CD4-positive, alpha-beta T cell treated with Interleukin-21 for 1 hour (primary cell): ENCODE measurements around the gene IMPG2.
"Not testable (repeated sequence)": the region's sequence is repeated elsewhere in the genome, so short reads cannot be mapped to it uniquely, and the experiment has no call there.

Source experiments
- DNase-seq: peaks from one replicate; pipeline ENCODE4 v3.0.0-alpha.2; 2020

IMPG2 gene

GRCh38 chr3:101320475-101320874 is at the start of gene IMPG2:
Gene IMPG2, minus strand, starts transcription at chr3:101320575. Its CDS starts 203 bp downstream, at chr3:101320372.
- DNase-seq: no peak

- no peak for DNase-seq
Measured at GRCh38 chr3:101362406-101362805, 42.0 kb upstream of the IMPG2 start.

- DNase-seq: no peak
Measured at GRCh38 chr3:101351829-101352228, 31.5 kb upstream of the IMPG2 start.

GRCh38 chr3:101340591-101340990 is 20.2 kb upstream of the IMPG2 start:
- DNase-seq: no peak

- no peak for DNase-seq
Measured at GRCh38 chr3:101333883-101334282, 13.5 kb upstream of the IMPG2 start.

- DNase-seq: no peak
Measured at GRCh38 chr3:101329016-101329673, 8.8 kb upstream of the IMPG2 start.

- no peak for DNase-seq
Measured at GRCh38 chr3:101325393-101326134, 5.2 kb upstream of the IMPG2 start.

- DNase-seq: no peak
Measured at GRCh38 chr3:101319531-101319930, 844 bp downstream of the IMPG2 start.

GRCh38 chr3:101312545-101312944 is 7.8 kb downstream of the IMPG2 start:
- DNase-seq: no peak

GRCh38 chr3:101311676-101312075 is 8.7 kb downstream of the IMPG2 start:
- DNase-seq: no peak

GRCh38 chr3:101310978-101311375 is 9.4 kb downstream of the IMPG2 start:
- DNase-seq: no peak

GRCh38 chr3:101308147-101308772 is 12.1 kb downstream of the IMPG2 start:
- not testable (repeated sequence) for DNase-seq

- no peak for DNase-seq
Measured at GRCh38 chr3:101303836-101304235, 16.5 kb downstream of the IMPG2 start.

- no peak for DNase-seq
Measured at GRCh38 chr3:101303089-101303731, 17.2 kb downstream of the IMPG2 start.

- no peak for DNase-seq
Measured at GRCh38 chr3:101300073-101300472, 20.3 kb downstream of the IMPG2 start.

- DNase-seq: no peak
Measured at GRCh38 chr3:101292027-101292426, 28.3 kb downstream of the IMPG2 start.

- DNase-seq: no peak
Measured at GRCh38 chr3:101288294-101288693, 32.1 kb downstream of the IMPG2 start.

- DNase-seq: no peak
Measured at GRCh38 chr3:101284757-101285156, 35.6 kb downstream of the IMPG2 start.

GRCh38 chr3:101281521-101282030 is 38.8 kb downstream of the IMPG2 start:
- no peak for DNase-seq

- no peak for DNase-seq
Measured at GRCh38 chr3:101279765-101280385, 40.5 kb downstream of the IMPG2 start.

GRCh38 chr3:101279162-101279561 is 41.2 kb downstream of the IMPG2 start:
- DNase-seq: no peak

GRCh38 chr3:101278727-101279126 is 41.6 kb downstream of the IMPG2 start:
- DNase-seq: no peak

- no peak for DNase-seq
Measured at GRCh38 chr3:101273608-101274007, 46.8 kb downstream of the IMPG2 start.
